HCT116 (cell line): ENCODE measurements around the gene TM9SF2.

ENCODE experiments used
- EZH2 ChIP-seq: fragments of 200-600 bp; sonication (generic); IDR thresholded peaks from 2 replicates; pipeline ENCODE4 v1.6.1; 2017; ENCODE audit warnings: antibody characterized with exemption, mixed run types
- JUND ChIP-seq: IDR thresholded peaks from 2 replicates; pipeline ENCODE4 v1.6.1; 2012
- POLR2A ChIP-seq: IDR thresholded peaks from 2 replicates; pipeline ENCODE4 v1.7.0; 2011; ENCODE audit warnings: borderline replicate concordance; ENCODE audit not compliant: insufficient read depth, insufficient read length; ENCODE audit errors: extremely low read depth
- POLR2AphosphoS5 ChIP-seq: IDR thresholded peaks from 2 replicates; pipeline ENCODE4 v1.6.1; 2011; ENCODE audit warnings: mild to moderate bottlenecking, low read depth, low read length, moderate library complexity
- YY1 ChIP-seq: IDR thresholded peaks from 2 replicates; pipeline ENCODE4 v1.6.1; 2011; ENCODE audit warnings: low read length, low read depth, moderate library complexity, mild to moderate bottlenecking; ENCODE audit not compliant: insufficient replicate concordance; ENCODE audit errors: extremely low read depth
- TF ChIP-seq, protein P1 (sequence below): IDR thresholded peaks from 2 replicates; pipeline ENCODE4 v1.6.1; 2011; ENCODE audit warnings: mild to moderate bottlenecking, low read length, moderate library complexity; ENCODE audit not compliant: insufficient replicate concordance; ENCODE audit errors: extremely low read depth
- TF ChIP-seq, protein P2 (sequence below), 3 experiments: fragments of 200-600 bp in 1 of 3; sonication (generic) in 1 of 3; IDR thresholded peaks in 2 of 3; conservative IDR thresholded peaks in 1 of 3; 2 replicates each; pipeline ENCODE4 v1.5.1; 2012 to 2017; ENCODE audit warnings: low read depth in 2 of 3, low read length in 2 of 3, antibody characterized with exemption in 1 of 3, borderline replicate concordance in 1 of 3, control low read depth in 1 of 3, mild to moderate bottlenecking in 1 of 3, mixed read lengths in 1 of 3, mixed run types in 1 of 3, moderate library complexity in 1 of 3; ENCODE audit not compliant: insufficient read depth in 1 of 3

DNA sequence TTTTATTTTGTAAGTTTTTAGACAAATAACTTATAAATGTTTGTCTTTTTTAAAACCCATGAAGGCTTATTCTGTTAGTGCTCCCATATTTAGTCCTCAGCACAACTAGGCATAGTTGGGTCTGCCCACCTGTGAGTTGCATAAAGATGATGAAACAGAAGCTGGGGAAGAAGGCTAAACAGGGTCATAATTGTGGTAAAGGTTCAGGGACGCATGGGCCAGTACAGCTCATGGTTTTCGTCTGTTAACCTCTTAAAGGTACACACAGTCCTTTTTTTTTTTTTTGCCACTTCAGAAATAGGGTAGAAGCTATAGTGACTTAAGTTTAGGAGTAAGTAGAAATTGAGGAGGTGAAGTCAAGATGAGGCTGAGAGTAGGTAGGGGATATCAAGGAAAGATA, 58.3 kb downstream of the TM9SF2 start:
- TF ChIP-seq POLR2A (no peak), EZH2 (no peak), POLR2AphosphoS5 (no peak), YY1 (no peak), JUND (no peak)
- TF ChIP-seq, protein P1, sequence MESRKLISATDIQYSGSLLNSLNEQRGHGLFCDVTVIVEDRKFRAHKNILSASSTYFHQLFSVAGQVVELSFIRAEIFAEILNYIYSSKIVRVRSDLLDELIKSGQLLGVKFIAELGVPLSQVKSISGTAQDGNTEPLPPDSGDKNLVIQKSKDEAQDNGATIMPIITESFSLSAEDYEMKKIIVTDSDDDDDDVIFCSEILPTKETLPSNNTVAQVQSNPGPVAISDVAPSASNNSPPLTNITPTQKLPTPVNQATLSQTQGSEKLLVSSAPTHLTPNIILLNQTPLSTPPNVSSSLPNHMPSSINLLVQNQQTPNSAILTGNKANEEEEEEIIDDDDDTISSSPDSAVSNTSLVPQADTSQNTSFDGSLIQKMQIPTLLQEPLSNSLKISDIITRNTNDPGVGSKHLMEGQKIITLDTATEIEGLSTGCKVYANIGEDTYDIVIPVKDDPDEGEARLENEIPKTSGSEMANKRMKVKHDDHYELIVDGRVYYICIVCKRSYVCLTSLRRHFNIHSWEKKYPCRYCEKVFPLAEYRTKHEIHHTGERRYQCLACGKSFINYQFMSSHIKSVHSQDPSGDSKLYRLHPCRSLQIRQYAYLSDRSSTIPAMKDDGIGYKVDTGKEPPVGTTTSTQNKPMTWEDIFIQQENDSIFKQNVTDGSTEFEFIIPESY: no peak
- TF ChIP-seq, protein P2, sequence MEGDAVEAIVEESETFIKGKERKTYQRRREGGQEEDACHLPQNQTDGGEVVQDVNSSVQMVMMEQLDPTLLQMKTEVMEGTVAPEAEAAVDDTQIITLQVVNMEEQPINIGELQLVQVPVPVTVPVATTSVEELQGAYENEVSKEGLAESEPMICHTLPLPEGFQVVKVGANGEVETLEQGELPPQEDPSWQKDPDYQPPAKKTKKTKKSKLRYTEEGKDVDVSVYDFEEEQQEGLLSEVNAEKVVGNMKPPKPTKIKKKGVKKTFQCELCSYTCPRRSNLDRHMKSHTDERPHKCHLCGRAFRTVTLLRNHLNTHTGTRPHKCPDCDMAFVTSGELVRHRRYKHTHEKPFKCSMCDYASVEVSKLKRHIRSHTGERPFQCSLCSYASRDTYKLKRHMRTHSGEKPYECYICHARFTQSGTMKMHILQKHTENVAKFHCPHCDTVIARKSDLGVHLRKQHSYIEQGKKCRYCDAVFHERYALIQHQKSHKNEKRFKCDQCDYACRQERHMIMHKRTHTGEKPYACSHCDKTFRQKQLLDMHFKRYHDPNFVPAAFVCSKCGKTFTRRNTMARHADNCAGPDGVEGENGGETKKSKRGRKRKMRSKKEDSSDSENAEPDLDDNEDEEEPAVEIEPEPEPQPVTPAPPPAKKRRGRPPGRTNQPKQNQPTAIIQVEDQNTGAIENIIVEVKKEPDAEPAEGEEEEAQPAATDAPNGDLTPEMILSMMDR (IDR thresholded peaks at IDR 0.05 in 2 of 3, conservative IDR thresholded peaks at IDR 0.05 in 1 of 3; ENCODE audit: borderline replicate concordance in 1 of 3, insufficient read depth in 1 of 3, low read depth in 2 of 3, low read length in 2 of 3): no peak
